SU-DHL-6 (cell line): Measurements from ENCODE around the gene PDK3.

Source experiments
- H2AFZ ChIP-seq: fragments of 200-600 bp; sonication (generic); 2 replicates; pipeline ENCODE4 v1.6.1; 2014; ENCODE audit warnings: low read depth, mild to moderate bottlenecking, moderate library complexity, mixed read lengths, antibody characterized with exemption, low read length; ENCODE audit not compliant: severe bottlenecking
- H3F3A ChIP-seq: fragments of 200-600 bp; shearing (Covaris generic); 2 replicates; pipeline ENCODE4 v1.6.0; 2016; ENCODE audit warnings: antibody characterized with exemption, mild to moderate bottlenecking; ENCODE audit not compliant: insufficient read depth
- H3K27ac ChIP-seq: fragments of 200-600 bp; sonication (generic); 2 replicates; pipeline ENCODE4 v1.5.1; 2016; ENCODE audit warnings: low read depth, mild to moderate bottlenecking, low read length, moderate library complexity, mixed read lengths
- H3K27me3 ChIP-seq: fragments of 200-600 bp; sonication (generic), shearing (Covaris generic); 2 replicates; pipeline ENCODE4 v1.6.0; 2014; ENCODE audit warnings: mild to moderate bottlenecking, low read length
- H3K36me3 ChIP-seq: fragments of 200-600 bp; sonication (generic); 2 replicates; pipeline ENCODE4 v1.6.1; 2014; ENCODE audit warnings: mild to moderate bottlenecking, low read length, mixed read lengths
- H3K4me2 ChIP-seq: fragments of 300-600, 200-600 bp; shearing (Covaris generic), sonication (generic); 2 replicates; pipeline ENCODE4 v1.6.0; 2014; ENCODE audit warnings: low read length, low read depth, mild to moderate bottlenecking; ENCODE audit not compliant: poor library complexity, severe bottlenecking
- H3K4me3 ChIP-seq: fragments of 200-600 bp; sonication (generic); 2 replicates; pipeline ENCODE4 v1.5.1; 2014; ENCODE audit warnings: antibody characterized with exemption, low read length, mild to moderate bottlenecking, mixed read lengths; ENCODE audit not compliant: insufficient read depth, poor library complexity, severe bottlenecking
- H3K79me2 ChIP-seq: fragments of 200-600 bp; sonication (generic); 2 replicates; pipeline ENCODE4 v1.6.1; 2014; ENCODE audit warnings: mild to moderate bottlenecking, low read length, moderate library complexity; ENCODE audit not compliant: insufficient read depth
- H3K9ac ChIP-seq: fragments of 200-600 bp; sonication (generic); 2 replicates; pipeline ENCODE4 v1.7.0; 2014; ENCODE audit warnings: mild to moderate bottlenecking, low read length
- H3K9me2 ChIP-seq: fragments of 200-600 bp; sonication (generic); replicated peaks from 2 replicates; pipeline ENCODE4 v1.6.1; 2014; ENCODE audit warnings: low read length; ENCODE audit not compliant: insufficient read depth
- H3K9me3 ChIP-seq: fragments of 200-600 bp; sonication (generic); 2 replicates; pipeline ENCODE4 v1.6.1; 2014; ENCODE audit warnings: low read length, mixed read lengths; ENCODE audit not compliant: insufficient read depth
- H4K20me1 ChIP-seq: fragments of 200-600 bp; sonication (generic); 2 replicates; pipeline ENCODE4 v1.6.1; 2014; ENCODE audit warnings: low read depth, mild to moderate bottlenecking, antibody characterized with exemption, low read length, moderate library complexity, mixed read lengths
- EZH2phosphoT487 ChIP-seq: fragments of 200-600 bp; sonication (generic), shearing (Covaris generic); conservative IDR thresholded peaks from 2 replicates; pipeline ENCODE4 v1.6.1; 2018; ENCODE audit warnings: mild to moderate bottlenecking, antibody characterized with exemption, low read length, moderate library complexity, mixed read lengths
- TF ChIP-seq, protein P1 (sequence below): fragments of 200-600 bp; sonication (generic); IDR thresholded peaks from one replicate; pipeline ENCODE4 v1.5.1; 2017; ENCODE audit warnings: antibody characterized with exemption, mild to moderate bottlenecking, low read length, moderate library complexity; ENCODE audit not compliant: insufficient read depth, poor library complexity, severe bottlenecking

The PDK3 gene

DNA sequence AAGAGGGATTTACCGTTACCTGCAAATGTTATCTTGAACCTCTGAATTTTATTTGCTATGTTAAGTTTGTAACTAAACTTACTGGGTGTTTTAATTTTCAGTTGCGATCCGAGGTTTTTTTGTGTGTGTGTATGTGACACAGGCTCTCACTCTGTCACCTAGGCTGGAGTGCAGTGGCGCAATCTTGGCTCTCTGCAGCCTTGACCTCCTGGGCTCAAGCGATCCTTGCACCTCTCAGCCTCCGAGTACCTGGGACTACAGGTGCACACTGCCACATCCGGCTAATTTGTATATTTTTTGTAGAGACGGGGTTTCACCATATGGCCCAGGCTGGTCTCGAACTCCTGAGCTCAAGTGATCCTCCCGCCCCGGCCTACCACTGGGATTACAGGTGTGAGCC, 18.5 kb downstream of the PDK3 start:
- no peak overlapping the region for H2AFZ ChIP-seq
- H4K20me1 ChIP-seq, result no peaks in the 10 kb centered on the region
- no peak overlapping the region for H3K27ac ChIP-seq
- no peaks in the 10 kb centered on the region for H3K27me3 ChIP-seq
- no peak overlapping the region for H3K4me3 ChIP-seq
- no peak overlapping the region for H3K4me2 ChIP-seq
- H3K36me3 ChIP-seq, result no peaks in the 10 kb centered on the region
- no peaks in the 10 kb centered on the region; the same call in 1 of the 2 replicates for H3K79me2 ChIP-seq
- TF ChIP-seq, protein P1, sequence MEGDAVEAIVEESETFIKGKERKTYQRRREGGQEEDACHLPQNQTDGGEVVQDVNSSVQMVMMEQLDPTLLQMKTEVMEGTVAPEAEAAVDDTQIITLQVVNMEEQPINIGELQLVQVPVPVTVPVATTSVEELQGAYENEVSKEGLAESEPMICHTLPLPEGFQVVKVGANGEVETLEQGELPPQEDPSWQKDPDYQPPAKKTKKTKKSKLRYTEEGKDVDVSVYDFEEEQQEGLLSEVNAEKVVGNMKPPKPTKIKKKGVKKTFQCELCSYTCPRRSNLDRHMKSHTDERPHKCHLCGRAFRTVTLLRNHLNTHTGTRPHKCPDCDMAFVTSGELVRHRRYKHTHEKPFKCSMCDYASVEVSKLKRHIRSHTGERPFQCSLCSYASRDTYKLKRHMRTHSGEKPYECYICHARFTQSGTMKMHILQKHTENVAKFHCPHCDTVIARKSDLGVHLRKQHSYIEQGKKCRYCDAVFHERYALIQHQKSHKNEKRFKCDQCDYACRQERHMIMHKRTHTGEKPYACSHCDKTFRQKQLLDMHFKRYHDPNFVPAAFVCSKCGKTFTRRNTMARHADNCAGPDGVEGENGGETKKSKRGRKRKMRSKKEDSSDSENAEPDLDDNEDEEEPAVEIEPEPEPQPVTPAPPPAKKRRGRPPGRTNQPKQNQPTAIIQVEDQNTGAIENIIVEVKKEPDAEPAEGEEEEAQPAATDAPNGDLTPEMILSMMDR, result no peak
- TF ChIP-seq EZH2phosphoT487, result no peak
- no peak overlapping the region for H3K9ac ChIP-seq
- no peaks in the 10 kb centered on the region for H3K9me2 ChIP-seq
- no peaks in the 10 kb centered on the region for H3K9me3 ChIP-seq
- no peaks in the 10 kb centered on the region for H3F3A ChIP-seq

DNA sequence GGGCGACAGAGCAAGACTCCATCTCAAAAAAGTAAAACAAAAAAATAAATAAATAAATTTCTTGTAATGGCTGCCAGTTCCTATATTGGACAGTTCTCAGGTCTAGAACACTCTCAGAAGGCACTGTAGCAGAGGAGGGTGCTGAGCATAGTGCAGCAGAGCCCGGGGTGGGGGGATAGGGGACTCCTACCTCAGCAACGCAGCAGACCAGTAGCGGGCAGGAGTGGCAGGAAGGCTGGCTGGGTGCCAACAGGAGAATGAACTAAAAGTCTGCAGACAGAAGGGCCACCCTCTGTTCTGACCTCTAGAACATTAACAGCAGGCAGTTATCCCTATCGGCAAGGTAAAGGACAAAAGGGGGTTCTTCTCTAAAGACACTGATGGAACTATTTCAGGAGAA, 20.2 kb downstream of the PDK3 start:
- Histone ChIP-seq H3K4me3 (no peak overlapping the region), H3K9me2 (no peaks in the 10 kb centered on the region), H3K4me2 (no peak overlapping the region), H3K9ac (no peak overlapping the region), H4K20me1 (no peaks in the 10 kb centered on the region), H3K27me3 (no peaks in the 10 kb centered on the region), H3F3A (no peaks in the 10 kb centered on the region), H3K27ac (no peak overlapping the region), H2AFZ (no peak overlapping the region), H3K9me3 (no peaks in the 10 kb centered on the region), H3K36me3 (no peaks in the 10 kb centered on the region), H3K79me2 (no peaks in the 10 kb centered on the region; the same call in 1 of the 2 replicates)
- TF ChIP-seq EZH2phosphoT487, result no peak
- TF ChIP-seq, protein P1, result no peak

DNA sequence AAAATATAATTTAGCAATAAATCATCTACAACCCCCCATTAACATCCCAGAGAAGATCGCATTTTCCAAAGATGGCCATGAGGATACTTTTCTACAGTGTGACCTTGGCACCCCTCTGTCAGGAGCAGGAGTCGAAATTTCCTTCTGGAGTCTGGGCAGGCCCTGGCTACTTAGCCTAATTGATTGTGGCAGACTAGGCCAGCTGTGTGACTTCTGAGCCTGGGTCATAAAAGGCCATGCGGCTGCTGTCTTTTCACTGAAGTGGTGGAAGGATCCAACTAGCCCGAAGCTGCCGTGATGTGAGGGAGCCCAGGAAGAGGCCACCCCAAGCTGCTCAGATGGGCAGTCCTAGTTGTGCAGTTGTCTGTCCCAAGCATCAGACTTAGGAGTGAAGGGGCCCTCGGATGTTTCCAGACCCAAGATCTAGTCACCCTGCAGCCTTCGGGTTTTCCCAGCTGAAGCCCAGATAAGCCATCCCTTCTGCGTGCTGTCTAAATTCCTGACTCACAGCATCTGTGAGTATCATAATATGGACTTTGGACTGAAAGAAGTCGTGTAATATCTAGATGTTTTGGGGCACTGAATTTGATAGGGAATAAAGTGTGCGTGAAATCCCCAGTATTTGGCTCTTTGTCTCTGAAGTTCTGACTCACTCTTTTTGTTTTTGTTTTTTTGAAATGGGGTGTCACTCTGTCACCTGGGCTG, 21.0 kb downstream of the PDK3 start:
- no peak overlapping the region for H3K27ac ChIP-seq
- no peak overlapping the region for H3K9ac ChIP-seq
- no peak overlapping the region for H3K4me3 ChIP-seq
- H3K36me3 ChIP-seq, result no peaks in the 10 kb centered on the region
- no peak overlapping the region for H3K4me2 ChIP-seq
- H3K9me3 ChIP-seq, result no peaks in the 10 kb centered on the region
- H3K79me2 ChIP-seq, result no peaks in the 10 kb centered on the region; the same call in 1 of the 2 replicates
- H3F3A ChIP-seq, result no peaks in the 10 kb centered on the region
- H3K27me3 ChIP-seq, result no peaks in the 10 kb centered on the region
- TF ChIP-seq, protein P1, result no peak
- no peak for TF ChIP-seq EZH2phosphoT487
- no peaks in the 10 kb centered on the region for H4K20me1 ChIP-seq
- no peaks in the 10 kb centered on the region for H3K9me2 ChIP-seq
- H2AFZ ChIP-seq, result no peak overlapping the region
